NCI-H748 (cell line): ENCODE measurements around the gene DTNA.

ENCODE experiments used
- DNase-seq: peaks from one replicate; lab custom pipeline; 2025; ENCODE audit not compliant: unreplicated experiment; lab: John Stamatoyannopoulos, UW

The DTNA gene

GRCh38 chr18:34767601-34768027 is 57.5 kb downstream of the DTNA start:
- no peak for DNase-seq

DNA sequence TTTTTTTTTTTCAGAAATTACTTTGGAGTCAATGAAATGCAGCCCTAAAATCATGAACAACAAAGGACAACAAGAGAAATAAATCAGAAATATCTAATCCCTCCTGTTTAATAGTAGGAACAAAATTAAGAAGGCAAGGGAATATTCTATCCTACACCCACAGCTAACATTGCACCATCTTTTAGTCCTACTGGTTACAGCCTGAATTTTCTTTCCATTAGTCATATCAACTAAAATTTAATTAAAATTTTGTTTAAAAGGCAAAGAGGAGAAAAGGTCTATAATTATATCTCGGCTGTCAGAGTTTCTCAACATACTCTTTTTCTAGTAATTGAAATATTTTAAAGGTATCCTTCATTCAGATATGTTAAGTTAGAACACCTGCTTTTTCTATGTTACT is 61.9 kb downstream of the DTNA start:
- no peak for DNase-seq

- no peak for DNase-seq
Observed at GRCh38 chr18:34772887-34773286, 62.8 kb downstream of the DTNA start.

GRCh38 chr18:34773378-34773777 is 63.3 kb downstream of the DTNA start:
- DNase-seq, result no peak

DNA sequence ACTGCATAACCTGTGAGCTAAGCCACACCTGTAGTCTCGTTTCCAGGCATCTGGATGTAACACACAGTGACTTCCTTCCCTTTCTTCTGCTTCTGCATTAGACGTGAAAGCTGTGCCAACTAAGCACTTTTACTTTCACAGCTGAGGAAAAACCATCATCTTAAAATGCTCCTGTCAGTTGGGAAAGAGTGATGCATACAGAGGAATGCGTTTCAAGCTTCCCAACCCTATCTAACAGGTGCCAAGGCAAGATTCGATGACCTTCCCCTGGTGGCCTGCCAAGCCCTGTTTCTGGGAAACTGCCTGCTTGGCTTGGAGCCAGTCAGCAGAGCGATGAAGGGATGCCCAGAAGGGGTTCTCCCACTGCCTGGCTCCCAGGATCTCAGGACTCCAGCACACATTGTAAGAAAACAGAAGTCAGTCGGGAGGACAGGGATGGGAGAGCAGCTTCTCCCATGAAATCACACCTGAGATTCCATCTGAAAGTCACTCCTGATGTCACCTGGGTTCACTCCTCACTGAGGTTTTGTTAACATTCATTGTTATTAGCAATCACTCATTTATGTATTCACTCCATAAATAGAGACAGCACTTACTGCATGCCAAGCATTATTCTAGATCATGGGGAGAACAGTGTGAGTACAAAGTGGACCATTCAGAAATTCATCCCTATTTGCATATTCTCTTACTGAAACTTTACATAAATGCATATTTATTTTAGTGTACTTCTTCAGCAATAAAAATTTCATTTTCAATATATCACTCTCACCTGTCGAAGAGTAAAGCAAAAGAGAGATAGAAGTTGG is 64.1 kb downstream of the DTNA start:
- DNase-seq, result peak; percentile 26

DNA sequence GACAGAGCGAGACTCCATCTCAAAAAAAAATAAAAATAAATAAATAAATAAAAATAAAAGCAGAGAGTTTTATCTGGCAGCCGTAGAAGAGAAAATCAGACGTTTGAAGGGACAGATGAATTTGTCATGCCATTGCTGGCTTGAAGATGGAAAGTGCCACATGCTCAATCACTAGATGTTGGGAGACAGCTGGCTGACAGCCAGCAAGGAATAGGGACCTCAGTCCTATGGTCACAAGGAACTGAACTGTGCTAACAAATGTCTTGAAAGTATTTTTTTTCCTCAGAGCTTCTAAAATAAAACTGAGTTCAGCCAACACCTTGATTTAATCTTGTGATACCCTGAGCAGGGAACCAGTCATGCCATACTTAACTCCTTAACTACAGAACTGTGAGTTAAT is 65.4 kb downstream of the DTNA start:
- no peak for DNase-seq

DNA sequence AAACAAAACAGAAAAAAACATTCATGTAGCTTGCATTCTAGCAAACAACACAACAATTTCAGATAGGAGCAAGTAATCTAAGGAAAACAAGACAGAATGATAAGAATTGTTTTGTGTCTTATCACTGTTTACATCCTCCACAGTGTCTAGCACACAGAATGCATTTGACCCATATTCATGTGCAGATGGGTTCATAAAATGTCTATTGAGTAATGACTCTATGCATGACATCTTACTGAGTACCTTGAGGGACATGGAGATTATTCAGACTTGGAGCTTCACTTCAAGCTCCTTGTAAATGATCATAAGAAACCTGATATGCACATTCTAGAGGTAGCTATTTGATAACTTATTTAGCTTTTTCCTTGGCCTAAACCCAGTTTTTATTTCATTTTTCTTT is 69.0 kb downstream of the DTNA start:
- DNase-seq, result no peak

GRCh38 chr18:34780856-34781255 is 70.8 kb downstream of the DTNA start:
- DNase-seq, result no peak

GRCh38 chr18:34783501-34783900 is 73.4 kb downstream of the DTNA start:
- no peak for DNase-seq

DNA sequence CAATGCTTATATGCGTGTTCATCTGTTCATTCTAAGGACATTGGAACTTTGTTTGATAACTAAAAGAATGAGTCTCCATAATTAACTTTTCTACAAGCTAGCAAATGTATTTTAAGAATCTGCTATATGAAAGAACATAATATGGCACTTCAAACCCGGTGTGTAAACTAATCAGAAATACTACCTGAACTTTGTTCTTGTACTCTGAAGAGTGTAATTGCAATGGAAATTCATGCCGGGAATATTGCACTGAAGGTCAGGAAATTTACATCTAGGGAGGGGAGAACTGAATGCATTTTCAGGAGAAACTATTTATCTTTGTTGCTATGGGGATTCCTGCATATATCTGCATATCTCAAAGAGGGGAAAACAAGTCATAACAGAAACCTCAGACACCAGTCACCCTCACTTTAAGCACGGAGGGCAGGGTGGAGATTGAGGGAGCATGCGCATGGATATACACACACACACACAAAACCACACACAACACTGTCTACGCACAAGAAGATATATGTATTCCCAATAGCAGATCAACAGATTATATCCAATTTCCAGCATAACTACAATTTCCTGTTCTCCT is 76.2 kb downstream of the DTNA start:
- DNase-seq, result no peak

- DNase-seq, result peak; percentile 82
Observed at GRCh38 chr18:34787931-34788532, 77.9 kb downstream of the DTNA start.

DNA sequence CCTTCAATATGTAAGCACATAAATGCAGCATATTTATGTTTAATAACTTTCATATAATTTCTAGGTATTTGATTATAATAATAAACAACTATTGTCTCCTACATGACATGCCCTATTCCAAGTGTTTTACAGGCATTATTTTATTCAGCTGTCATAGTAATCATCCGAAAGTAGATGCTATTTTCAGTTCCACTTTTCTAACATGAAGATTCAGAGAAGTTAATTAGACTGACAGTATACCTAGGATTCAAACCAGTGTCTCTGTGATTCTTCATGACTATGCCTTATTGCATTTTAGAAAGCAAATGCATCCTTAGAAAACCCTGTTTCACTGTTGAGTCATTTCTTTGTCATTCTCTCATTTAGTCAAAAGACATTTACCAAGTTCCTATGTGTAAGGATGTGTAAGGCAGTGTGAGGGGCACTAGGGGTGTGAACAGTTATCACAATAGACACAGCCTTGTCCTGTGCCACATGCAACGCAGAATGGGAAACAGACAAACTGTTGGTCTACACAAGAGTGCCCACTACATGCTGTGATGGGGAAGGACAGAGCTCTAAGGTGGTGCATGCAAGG is 79.8 kb downstream of the DTNA start:
- DNase-seq, result no peak

- DNase-seq, result peak; percentile 13
Observed at GRCh38 chr18:34794348-34794747, 84.2 kb downstream of the DTNA start.

DNA sequence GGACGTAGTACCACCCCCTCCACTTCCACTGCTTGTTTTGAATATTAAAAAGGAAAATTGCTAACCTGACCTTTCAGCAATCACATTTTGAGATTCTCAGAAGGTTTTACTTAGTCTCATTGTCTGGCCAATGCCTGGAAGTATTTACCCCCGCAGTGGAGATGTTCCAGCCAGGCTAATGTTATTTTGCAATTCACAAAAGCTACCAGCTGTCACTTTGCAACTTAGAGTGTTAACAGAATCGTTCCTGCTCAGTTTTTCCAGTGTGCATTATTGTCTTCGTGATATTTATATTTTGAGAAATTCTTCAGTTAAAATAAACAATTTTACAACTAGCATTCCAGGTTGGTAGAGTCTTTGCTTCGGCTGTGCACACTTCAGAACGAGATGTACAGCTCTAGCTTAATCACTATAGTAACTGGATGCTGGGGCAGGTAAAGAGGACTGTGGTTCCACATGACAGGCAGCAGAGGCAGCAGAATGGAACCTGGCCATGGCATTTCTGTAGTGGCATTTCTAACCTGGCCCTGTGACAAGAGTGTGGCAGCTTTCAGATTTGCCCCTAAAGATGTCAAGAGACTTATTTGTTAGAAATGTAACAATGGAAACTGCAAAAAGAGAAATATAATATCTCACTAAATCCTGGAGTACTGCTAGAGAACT is 85.1 kb downstream of the DTNA start:
- DNase-seq, result no peak

DNA sequence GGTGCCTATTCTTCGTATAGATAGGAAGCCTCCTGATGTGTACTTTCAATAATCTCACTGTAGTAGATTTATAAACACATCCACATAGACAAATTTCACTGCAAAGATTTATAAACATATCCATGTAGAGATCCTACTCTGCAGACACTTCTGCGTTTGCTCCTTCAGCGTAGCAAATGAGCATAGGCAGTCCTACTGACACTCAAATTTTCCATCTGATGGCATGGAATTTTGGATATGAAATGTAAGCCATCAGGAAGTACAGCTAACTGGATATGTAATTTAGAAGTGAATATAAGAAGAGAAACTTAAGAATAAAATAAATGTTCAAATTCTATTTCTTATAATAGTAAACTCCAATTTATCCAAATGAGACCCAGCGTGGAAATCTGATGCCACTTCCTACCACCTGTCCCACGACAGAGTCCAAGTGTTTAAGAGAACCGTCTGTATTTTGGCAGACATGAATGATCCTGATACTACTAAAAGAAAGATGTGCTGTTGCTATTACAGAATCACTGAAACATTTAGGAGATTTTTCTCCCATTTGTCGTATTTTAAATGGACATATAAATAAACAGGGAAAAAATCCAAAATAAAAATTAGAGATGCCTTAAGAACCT is 86.0 kb downstream of the DTNA start:
- DNase-seq, result no peak

DNA sequence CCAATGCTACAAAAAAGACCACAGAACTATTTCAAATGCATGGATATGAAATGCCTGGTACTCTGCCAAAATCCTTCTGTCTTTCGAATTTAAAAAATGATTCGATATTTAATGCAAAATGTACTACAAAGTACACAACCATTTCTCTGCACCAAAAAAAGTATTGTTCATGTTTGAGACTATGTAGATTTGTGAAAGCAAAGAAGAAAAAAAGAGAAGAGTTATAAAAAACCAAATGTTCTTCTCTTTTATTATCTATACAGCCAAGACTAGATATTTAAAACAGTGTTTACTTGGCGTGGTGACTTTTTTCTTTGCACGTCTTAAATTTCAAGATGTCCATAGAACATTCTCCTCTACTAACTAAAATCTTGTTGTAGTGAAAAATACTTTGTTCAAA is 89.2 kb downstream of the DTNA start:
- no peak for DNase-seq

DNA sequence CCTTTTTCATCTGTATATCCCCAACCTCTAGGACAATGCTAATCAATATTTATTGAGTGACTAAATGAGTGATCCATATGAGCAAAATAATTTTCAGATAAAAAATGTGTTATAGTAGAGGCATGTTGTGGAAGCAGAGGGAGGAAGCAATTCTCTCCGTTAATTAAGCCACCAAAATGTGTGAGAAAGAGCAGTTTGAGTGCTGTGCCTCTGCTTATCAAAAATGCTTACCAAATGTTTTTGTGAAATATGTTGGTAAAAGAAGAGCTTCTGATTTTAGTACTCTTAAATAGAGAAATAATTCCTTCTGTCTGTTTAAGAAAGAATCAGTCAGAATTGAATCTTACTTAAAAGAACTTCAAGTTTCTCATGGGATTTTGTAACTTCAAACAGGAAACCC is 90.3 kb downstream of the DTNA start:
- no peak for DNase-seq

DNA sequence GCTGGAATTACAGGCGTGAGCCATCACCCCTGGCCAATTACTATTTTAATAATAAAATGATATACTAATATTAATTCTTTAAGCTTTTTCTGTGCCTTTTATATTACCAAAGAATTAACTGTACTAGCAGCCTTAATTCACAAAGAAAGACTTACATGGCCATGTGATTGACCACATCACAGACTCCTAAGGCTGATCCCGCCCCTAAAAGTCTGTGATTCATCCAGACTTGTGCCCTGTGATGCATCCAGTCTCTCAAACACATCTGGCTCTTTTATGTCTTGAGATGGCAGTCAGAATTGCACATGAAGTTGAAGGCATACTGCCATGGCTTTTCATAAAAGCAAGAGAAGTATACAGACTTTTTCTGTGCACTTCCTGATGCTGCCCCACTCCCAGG is 91.7 kb downstream of the DTNA start:
- DNase-seq, result no peak

DNA sequence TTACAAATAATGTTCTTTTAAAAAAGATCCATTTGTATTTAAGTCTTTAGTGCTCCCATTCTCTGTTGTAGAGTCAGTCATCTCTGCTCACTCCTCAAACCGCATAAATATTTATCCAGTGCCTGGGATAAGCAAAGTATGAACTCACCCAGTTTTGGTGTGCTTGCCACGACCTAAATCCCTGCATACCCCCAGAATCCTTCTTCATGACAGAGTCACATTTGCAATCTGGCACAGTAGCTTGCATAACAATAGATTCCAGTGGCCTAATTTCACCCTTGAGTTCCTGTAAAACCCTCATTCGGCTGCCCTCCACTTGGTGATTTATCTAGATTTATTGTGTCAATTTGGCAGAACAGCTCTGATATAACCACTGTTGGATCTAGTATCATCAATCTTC is 92.9 kb downstream of the DTNA start:
- no peak for DNase-seq

- DNase-seq, result no peak
Observed at GRCh38 chr18:34803877-34804400, 93.8 kb downstream of the DTNA start.
